ENCODE results near the gene UBL5. TPM values are rescaled to one million over a fixed set of nuclear protein-coding genes. Genes with fewer than 3 reads are reported as not detected.
"Not testable (repeated sequence)": the region's sequence is repeated elsewhere in the genome, so short reads cannot be mapped to it uniquely, and the experiment has no call there.

UBL5 gene
- total RNA-seq, 1 experiment from 2014 or later, result 521 TPM

GRCh38 chr19:9789066-9789465, 38.7 kb upstream of the UBL5 start:
- no peak for ATAC-seq
- no peaks in the 10 kb centered on the region for H3K27me3 ChIP-seq (ENCODE audit: low read length)
- H3K4me2 ChIP-seq (ENCODE audit: low read length), result no peak overlapping the region
- POLR2A ChIA-PET (ENCODE audit: unreplicated experiment), result no interaction called here
- no peaks in the 10 kb centered on the region for H3K36me3 ChIP-seq (ENCODE audit: low read depth, low read length)
- H3K4me1 ChIP-seq (ENCODE audit: insufficient read depth, low read length), result peaks cover 16% of the 10 kb centered on the region
- no peak overlapping the region for H2AFZ ChIP-seq (ENCODE audit: low read length)
- no peaks in the 10 kb centered on the region for H3K79me2 ChIP-seq (ENCODE audit: low read length)
- no peak for DNase-seq
- no peak overlapping the region for H3K9ac ChIP-seq (ENCODE audit: low read length)
- no peaks in the 10 kb centered on the region for H3F3A ChIP-seq (ENCODE audit: low read length, unreplicated experiment)
- H4K20me1 ChIP-seq (ENCODE audit: low read length), result no peaks in the 10 kb centered on the region
- BruUV-seq (replicated peaks), result no TSS peak
- TF ChIP-seq, protein P1, sequence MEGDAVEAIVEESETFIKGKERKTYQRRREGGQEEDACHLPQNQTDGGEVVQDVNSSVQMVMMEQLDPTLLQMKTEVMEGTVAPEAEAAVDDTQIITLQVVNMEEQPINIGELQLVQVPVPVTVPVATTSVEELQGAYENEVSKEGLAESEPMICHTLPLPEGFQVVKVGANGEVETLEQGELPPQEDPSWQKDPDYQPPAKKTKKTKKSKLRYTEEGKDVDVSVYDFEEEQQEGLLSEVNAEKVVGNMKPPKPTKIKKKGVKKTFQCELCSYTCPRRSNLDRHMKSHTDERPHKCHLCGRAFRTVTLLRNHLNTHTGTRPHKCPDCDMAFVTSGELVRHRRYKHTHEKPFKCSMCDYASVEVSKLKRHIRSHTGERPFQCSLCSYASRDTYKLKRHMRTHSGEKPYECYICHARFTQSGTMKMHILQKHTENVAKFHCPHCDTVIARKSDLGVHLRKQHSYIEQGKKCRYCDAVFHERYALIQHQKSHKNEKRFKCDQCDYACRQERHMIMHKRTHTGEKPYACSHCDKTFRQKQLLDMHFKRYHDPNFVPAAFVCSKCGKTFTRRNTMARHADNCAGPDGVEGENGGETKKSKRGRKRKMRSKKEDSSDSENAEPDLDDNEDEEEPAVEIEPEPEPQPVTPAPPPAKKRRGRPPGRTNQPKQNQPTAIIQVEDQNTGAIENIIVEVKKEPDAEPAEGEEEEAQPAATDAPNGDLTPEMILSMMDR (conservative IDR thresholded peaks at IDR 0.05; ENCODE audit: low read depth, low read length), result no peak
- TF ChIP-seq EZH2phosphoT487 (IDR thresholded peaks at IDR 0.05; ENCODE audit: borderline replicate concordance, low read length), result no peak
- TF ChIP-seq EZH2 (IDR thresholded peaks at IDR 0.05; ENCODE audit: low read length, unreplicated experiment), result no peak
- H3K9me2 ChIP-seq (replicated peaks; ENCODE audit: low read length), result no peaks in the 10 kb centered on the region
- no peaks in the 10 kb centered on the region for H3K9me3 ChIP-seq (ENCODE audit: low read length)
- H3K27ac ChIP-seq (ENCODE audit: low read length), result no peak overlapping the region
- CTCF ChIA-PET, result no interaction called here
- no peak overlapping the region for H3K4me3 ChIP-seq (ENCODE audit: low read length)
- intact Hi-C loops (cut with micrococcal nuclease), result no loop called here

GRCh38 chr19:9789579-9789978, 38.1 kb upstream of the UBL5 start:
- H3K4me1 ChIP-seq (ENCODE audit: insufficient read depth, low read length), result peaks cover 11% of the 10 kb centered on the region
- BruUV-seq (replicated peaks); H3K79me2 ChIP-seq (ENCODE audit: low read length); H2AFZ ChIP-seq (ENCODE audit: low read length); intact Hi-C loops (cut with micrococcal nuclease); H4K20me1 ChIP-seq (ENCODE audit: low read length); CTCF ChIA-PET; H3K36me3 ChIP-seq (ENCODE audit: low read depth, low read length); H3K27ac ChIP-seq (ENCODE audit: low read length); H3K9me3 ChIP-seq (ENCODE audit: low read length); H3K9me2 ChIP-seq (replicated peaks; ENCODE audit: low read length); H3K4me2 ChIP-seq (ENCODE audit: low read length); H3K4me3 ChIP-seq (ENCODE audit: low read length); POLR2A ChIA-PET (ENCODE audit: unreplicated experiment); ATAC-seq; H3K9ac ChIP-seq (ENCODE audit: low read length); DNase-seq; H3K27me3 ChIP-seq (ENCODE audit: low read length); H3F3A ChIP-seq (ENCODE audit: low read length, unreplicated experiment): not testable (repeated sequence)

DNA sequence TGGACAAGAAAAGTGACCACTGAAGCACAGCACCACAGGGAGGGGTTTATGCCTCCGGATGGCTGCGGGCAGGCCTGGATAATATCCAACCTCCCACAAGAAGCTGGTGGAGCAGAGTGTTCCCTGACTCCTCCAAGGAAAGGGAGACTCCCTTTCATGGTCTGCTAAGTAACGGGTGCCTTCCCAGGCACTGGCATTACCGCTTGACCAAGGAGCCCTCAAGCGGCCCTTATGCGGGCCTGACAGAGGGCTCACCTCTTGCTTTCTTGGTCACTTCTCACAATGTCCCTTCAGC, 36.7 kb upstream of the UBL5 start:
- H4K20me1 ChIP-seq (ENCODE audit: low read length); DNase-seq; ATAC-seq; H3K9ac ChIP-seq (ENCODE audit: low read length); H3K9me3 ChIP-seq (ENCODE audit: low read length); BruUV-seq (replicated peaks); intact Hi-C loops (cut with micrococcal nuclease); H3K27me3 ChIP-seq (ENCODE audit: low read length); H3K79me2 ChIP-seq (ENCODE audit: low read length); H3K4me1 ChIP-seq (ENCODE audit: insufficient read depth, low read length); H3K9me2 ChIP-seq (replicated peaks; ENCODE audit: low read length); H3K36me3 ChIP-seq (ENCODE audit: low read depth, low read length); H3K27ac ChIP-seq (ENCODE audit: low read length); H3F3A ChIP-seq (ENCODE audit: low read length, unreplicated experiment); POLR2A ChIA-PET (ENCODE audit: unreplicated experiment); CTCF ChIA-PET: not testable (repeated sequence)
- H3K4me2 ChIP-seq (ENCODE audit: low read length), result peak overlapping the region; percentile 73
- peak overlapping the region; percentile 80 for H2AFZ ChIP-seq (ENCODE audit: low read length)
- peak overlapping the region; percentile 64 for H3K4me3 ChIP-seq (ENCODE audit: low read length)

DNA sequence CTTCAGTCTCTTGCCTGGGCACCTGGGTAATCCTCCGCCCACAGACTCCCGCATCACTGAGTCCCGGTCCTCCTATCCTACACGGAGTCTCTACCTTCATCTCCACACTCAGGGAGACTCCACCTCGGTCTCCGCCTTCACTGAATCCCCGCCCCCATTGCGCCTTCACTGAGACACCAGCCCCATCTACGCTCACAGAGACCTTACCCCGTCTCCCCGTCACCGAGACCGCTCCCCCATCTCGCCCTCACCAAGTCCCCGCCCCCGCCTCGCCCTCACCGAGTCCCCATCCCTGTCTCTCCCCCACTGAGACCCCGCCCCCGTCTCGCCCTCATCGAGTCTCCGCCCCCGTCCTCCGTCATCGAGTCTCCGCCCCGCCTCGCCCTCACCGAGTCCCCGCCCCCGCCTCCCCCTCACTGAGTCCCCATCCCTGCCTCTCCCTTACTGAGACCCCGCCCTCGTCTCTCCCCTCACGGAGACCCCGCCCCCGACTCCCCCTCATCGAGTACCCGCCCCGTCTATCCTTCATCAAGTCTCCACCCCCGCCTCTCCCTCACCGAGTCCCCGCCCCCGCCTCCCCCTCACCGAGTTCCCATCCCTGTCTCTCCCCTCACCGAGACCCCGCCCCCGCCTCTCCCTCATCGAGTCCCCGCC, 36.0 kb upstream of the UBL5 start:
- Histone ChIP-seq H3K9me2 (replicated peaks; ENCODE audit: low read length) (no peaks in the 10 kb centered on the region), H3K9me3 (ENCODE audit: low read length) (no peaks in the 10 kb centered on the region), H3K4me2 (ENCODE audit: low read length) (peak overlapping the region; percentile 88), H3F3A (ENCODE audit: low read length, unreplicated experiment) (no peaks in the 10 kb centered on the region), H3K9ac (ENCODE audit: low read length) (peak overlapping the region; percentile 51), H3K79me2 (ENCODE audit: low read length) (no peaks in the 10 kb centered on the region), H3K27ac (ENCODE audit: low read length) (peak overlapping the region; percentile 33; the same call in 1 of the 2 replicates), H4K20me1 (ENCODE audit: low read length) (no peaks in the 10 kb centered on the region), H3K4me3 (ENCODE audit: low read length) (peak overlapping the region; percentile 75), H3K27me3 (ENCODE audit: low read length) (no peaks in the 10 kb centered on the region), H3K4me1 (ENCODE audit: insufficient read depth, low read length) (peaks cover 9% of the 10 kb centered on the region; the same call in 1 of the 2 replicates), H2AFZ (ENCODE audit: low read length) (peak overlapping the region; percentile 98), H3K36me3 (ENCODE audit: low read depth, low read length) (no peaks in the 10 kb centered on the region)
- CTCF ChIA-PET, result no interaction called here
- POLR2A ChIA-PET (ENCODE audit: unreplicated experiment), result no interaction called here
- peak; percentile 81 for ATAC-seq
- DNase-seq, result peak; percentile 93
- TF ChIP-seq EZH2 (IDR thresholded peaks at IDR 0.05; ENCODE audit: low read length, unreplicated experiment) (no peak), EZH2phosphoT487 (IDR thresholded peaks at IDR 0.05; ENCODE audit: borderline replicate concordance, low read length) (no peak)
- TF ChIP-seq, protein P1 (conservative IDR thresholded peaks at IDR 0.05; ENCODE audit: low read depth, low read length), result no peak
- BruUV-seq (replicated peaks), result no TSS peak
- intact Hi-C loops (cut with micrococcal nuclease), result loop anchor here (1.0 kb wide), 1 partner anchor 28 kb away; the partner anchor contains the start of gene FBXL12

Data from PC-3 (cell line).